B cell (primary cell): ENCODE data around the gene GSG1L. TPM values are rescaled to one million over a fixed set of nuclear protein-coding genes. Genes with fewer than 3 reads are reported as not detected.

Experiments used
- ATAC-seq: fragments of 200-7000 bp; cut with Tn5 transposase; one replicate; pipeline ENCODE4 v1.10.0; 2021; ENCODE audit warnings: low read depth, mild to moderate bottlenecking, moderate number of reproducible peaks, moderate library complexity
- CTCF ChIA-PET: fragments of 350-600 bp; sonication (Branson Sonifier 250); formaldehyde crosslinking; loops from one replicate; lab custom pipeline; 2021; ENCODE audit warnings: antibody characterized with exemption, inconsistent platforms; lab: Charles Lee
- POLR2A ChIA-PET: fragments of 350-600 bp; sonication (Branson Sonifier 250); formaldehyde crosslinking; loops from one replicate; lab custom pipeline; 2021; ENCODE audit warnings: antibody characterized with exemption; lab: Charles Lee
- DNase-seq: peaks from one replicate; pipeline ENCODE4 v3.0.0; 2013
- H2AFZ ChIP-seq: 2 replicates; pipeline ENCODE4 v1.6.1; 2012; ENCODE audit warnings: mild to moderate bottlenecking, low read depth, low read length; ENCODE audit not compliant: insufficient read depth, poor library complexity, severe bottlenecking
- H3K27ac ChIP-seq, 2 donors: 1 replicate in 1 of 2; 2 replicates in 1 of 2; pipeline ENCODE4 v1.5.1; 2012 to 2013; ENCODE audit warnings: low read length in 2 of 2, mild to moderate bottlenecking in 2 of 2, moderate library complexity in 1 of 2
- H3K27me3 ChIP-seq, 4 experiments: fragments of 200-600 bp in 1 of 4; sonication (generic) in 1 of 4; replicated peaks in 1 of 4; 1 replicate in 2 of 4; 2 replicates in 2 of 4; pipeline versions ENCODE4 v1.6.1 to v1.7.0; 2013 to 2016; ENCODE audit warnings: low read length in 3 of 4, mild to moderate bottlenecking in 2 of 4, mixed read lengths in 1 of 4, moderate library complexity in 1 of 4; ENCODE audit not compliant: insufficient read depth in 4 of 4, control insufficient read depth in 3 of 4; ENCODE audit errors: control extremely low read depth in 1 of 4
- H3K36me3 ChIP-seq, 2 experiments: replicated peaks in 1 of 2; 1 replicate in 1 of 2; 2 replicates in 1 of 2; pipeline versions ENCODE4 v1.6.1 to v1.7.1; 2013; ENCODE audit warnings: low read length in 1 of 2; ENCODE audit not compliant: insufficient read depth in 2 of 2, control insufficient read depth in 1 of 2; ENCODE audit errors: control extremely low read depth in 1 of 2, extremely low read depth in 1 of 2
- H3K4me1 ChIP-seq, 2 donors: fragments of 200-600 bp in 1 of 2; sonication (generic) in 1 of 2; 1 replicate in 1 of 2; 2 replicates in 1 of 2; pipeline versions ENCODE4 v1.5.1 to v1.6.1; 2013 to 2017; ENCODE audit warnings: low read length in 2 of 2; ENCODE audit not compliant: control insufficient read depth in 2 of 2, insufficient read depth in 2 of 2
- H3K4me2 ChIP-seq: replicated peaks from 2 replicates; pipeline ENCODE3; 2012; ENCODE audit warnings: mild to moderate bottlenecking, low read depth, low read length; ENCODE audit not compliant: poor library complexity, severe bottlenecking
- H3K4me3 ChIP-seq, 5 experiments: fragments of 200-600 bp in 1 of 5; sonication (generic) in 1 of 5; 1 replicate in 3 of 5; 2 replicates in 2 of 5; pipeline versions ENCODE4 v1.5.1 to v1.7.0; 2011 to 2016; ENCODE audit warnings: low read length in 4 of 5, mild to moderate bottlenecking in 4 of 5, low read depth in 2 of 5, control low read depth in 1 of 5, moderate library complexity in 1 of 5; ENCODE audit not compliant: insufficient read depth in 1 of 5; ENCODE audit errors: control extremely low read depth in 1 of 5, extremely low read depth in 1 of 5
- H3K79me2 ChIP-seq: fragments of 200-600 bp; sonication (generic); one replicate; pipeline ENCODE4 v1.6.0; 2016; ENCODE audit warnings: low read length; ENCODE audit not compliant: control insufficient read depth, insufficient read depth
- H3K9ac ChIP-seq: fragments of 200-600 bp; sonication (generic); 2 replicates; pipeline ENCODE4 v1.6.1; 2017; ENCODE audit warnings: mild to moderate bottlenecking, low read length, moderate library complexity
- H3K9me3 ChIP-seq, 3 donors: one replicate each; pipeline versions ENCODE4 v1.6.1 to v1.7.1; 2013; ENCODE audit warnings: low read length in 2 of 3; ENCODE audit not compliant: control insufficient read depth in 2 of 3, insufficient read depth in 1 of 3; ENCODE audit errors: control extremely low read depth in 1 of 3
- H4K20me1 ChIP-seq: 2 replicates; pipeline ENCODE4 v1.6.0; 2012; ENCODE audit warnings: mild to moderate bottlenecking, low read length; ENCODE audit not compliant: insufficient read depth, control insufficient read depth, poor library complexity, severe bottlenecking
- H3K27ac Mint-ChIP-seq: one replicate; pipeline ENCODE4 v1.8.0; 2021; ENCODE audit warnings: mixed read lengths
- H3K27me3 Mint-ChIP-seq: one replicate; pipeline ENCODE4 v1.8.0; 2021; ENCODE audit warnings: mixed read lengths
- H3K4me1 Mint-ChIP-seq: one replicate; pipeline ENCODE4 v1.8.0; 2021; ENCODE audit warnings: mixed read lengths
- H3K4me3 Mint-ChIP-seq: one replicate; pipeline ENCODE4 v1.8.0; 2021; ENCODE audit warnings: mixed read lengths
- H3K9me3 Mint-ChIP-seq: one replicate; pipeline ENCODE4 v1.8.0; 2022; ENCODE audit warnings: mixed read lengths; ENCODE audit not compliant: insufficient read depth
- EZH2 ChIP-seq: IDR thresholded peaks from 2 replicates; pipeline ENCODE4 v1.6.1; 2012; ENCODE audit warnings: borderline replicate concordance, low read depth, mild to moderate bottlenecking, moderate library complexity, low read length; ENCODE audit not compliant: insufficient read depth, poor library complexity, severe bottlenecking
- WGBS: methylation state at CpG from one replicate; pipeline ENCODE4 v1.1.5; 2013; ENCODE audit warnings: missing lambda C conversion rate; ENCODE audit not compliant: insufficient coverage; 5-methylcytosine and 5-hydroxymethylcytosine counted together
- intact Hi-C: fragments of 100-400 bp; cut with micrococcal nuclease; formaldehyde crosslinking; loops from one replicate; pipeline ENCODE4 v1.10.0; 2022
- polyA plus RNA-seq: library from polyadenylated mRNA; depleted of rRNA; stranded (reverse); fragments of >200 nt; gene quantifications from 2 replicates; pipeline ENCODE4 v1.2.3, GENCODE V29; 2012
- total RNA-seq, 2 donors: library from RNA; stranded (reverse); fragments of 120-200 nt in 1 of 2; gene quantifications; 1 replicate in 1 of 2; 2 replicates in 1 of 2; pipeline versions ENCODE4 v1.2.3 to v1.2.4, GENCODE V29; 2013 to 2022
- TF ChIP-seq, protein P1 (sequence below): fragments of 200-600 bp; IDR thresholded peaks from one replicate; pipeline ENCODE4 v1.8.0; 2022; ENCODE audit warnings: antibody characterized with exemption, mild to moderate bottlenecking

The GSG1L gene
- total and polyA plus RNA-seq, 2 donors (not counting 1 experiment from before 2014, with no cell fraction given): 0.01 TPM; not detected in 1

- no peak overlapping the region for H2AFZ ChIP-seq
- no peaks in the 10 kb centered on the region for H3K79me2 ChIP-seq
- ATAC-seq: no peak
- H3K4me1 ChIP-seq: no peaks in the 10 kb centered on the region
- intact Hi-C loops: no loop called here
- no peak overlapping the region for H3K4me3 ChIP-seq
- no peak overlapping the region for H3K4me2 ChIP-seq
- no peaks in the 10 kb centered on the region for H3K4me1 Mint-ChIP-seq
- H4K20me1 ChIP-seq: no peaks in the 10 kb centered on the region
- no peak for TF ChIP-seq EZH2
- TF ChIP-seq, protein P1, sequence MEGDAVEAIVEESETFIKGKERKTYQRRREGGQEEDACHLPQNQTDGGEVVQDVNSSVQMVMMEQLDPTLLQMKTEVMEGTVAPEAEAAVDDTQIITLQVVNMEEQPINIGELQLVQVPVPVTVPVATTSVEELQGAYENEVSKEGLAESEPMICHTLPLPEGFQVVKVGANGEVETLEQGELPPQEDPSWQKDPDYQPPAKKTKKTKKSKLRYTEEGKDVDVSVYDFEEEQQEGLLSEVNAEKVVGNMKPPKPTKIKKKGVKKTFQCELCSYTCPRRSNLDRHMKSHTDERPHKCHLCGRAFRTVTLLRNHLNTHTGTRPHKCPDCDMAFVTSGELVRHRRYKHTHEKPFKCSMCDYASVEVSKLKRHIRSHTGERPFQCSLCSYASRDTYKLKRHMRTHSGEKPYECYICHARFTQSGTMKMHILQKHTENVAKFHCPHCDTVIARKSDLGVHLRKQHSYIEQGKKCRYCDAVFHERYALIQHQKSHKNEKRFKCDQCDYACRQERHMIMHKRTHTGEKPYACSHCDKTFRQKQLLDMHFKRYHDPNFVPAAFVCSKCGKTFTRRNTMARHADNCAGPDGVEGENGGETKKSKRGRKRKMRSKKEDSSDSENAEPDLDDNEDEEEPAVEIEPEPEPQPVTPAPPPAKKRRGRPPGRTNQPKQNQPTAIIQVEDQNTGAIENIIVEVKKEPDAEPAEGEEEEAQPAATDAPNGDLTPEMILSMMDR: no peak
- POLR2A ChIA-PET: no interaction called here
- H3K27me3 ChIP-seq: no peaks in the 10 kb centered on the region
- no peak overlapping the region for H3K4me3 Mint-ChIP-seq
- no peak overlapping the region for H3K9ac ChIP-seq
- no peak for DNase-seq
- no peaks in the 10 kb centered on the region for H3K36me3 ChIP-seq
- peaks cover 20% of the 10 kb centered on the region for H3K27me3 Mint-ChIP-seq
- CTCF ChIA-PET: interaction anchor here (0.7 to 1.7 kb wide), 4 partner anchors 14 to 234 kb away, joined by 3 to 6 read pairs (median 3); no protein-coding TSS in a partner anchor
- H3K27ac ChIP-seq: no peak overlapping the region
- H3K9me3 ChIP-seq: peaks cover 0 to 7% (median 0%) of the 10 kb centered on the region in 3 donors
- no peak overlapping the region for H3K27ac Mint-ChIP-seq
- 20% methylated on average over 1 of the region's 4 CpGs for WGBS
- peaks cover 2% of the 10 kb centered on the region for H3K9me3 Mint-ChIP-seq
Measured at GRCh38 chr16:28072087-28072486, 8.6 kb upstream of the GSG1L start.

DNA sequence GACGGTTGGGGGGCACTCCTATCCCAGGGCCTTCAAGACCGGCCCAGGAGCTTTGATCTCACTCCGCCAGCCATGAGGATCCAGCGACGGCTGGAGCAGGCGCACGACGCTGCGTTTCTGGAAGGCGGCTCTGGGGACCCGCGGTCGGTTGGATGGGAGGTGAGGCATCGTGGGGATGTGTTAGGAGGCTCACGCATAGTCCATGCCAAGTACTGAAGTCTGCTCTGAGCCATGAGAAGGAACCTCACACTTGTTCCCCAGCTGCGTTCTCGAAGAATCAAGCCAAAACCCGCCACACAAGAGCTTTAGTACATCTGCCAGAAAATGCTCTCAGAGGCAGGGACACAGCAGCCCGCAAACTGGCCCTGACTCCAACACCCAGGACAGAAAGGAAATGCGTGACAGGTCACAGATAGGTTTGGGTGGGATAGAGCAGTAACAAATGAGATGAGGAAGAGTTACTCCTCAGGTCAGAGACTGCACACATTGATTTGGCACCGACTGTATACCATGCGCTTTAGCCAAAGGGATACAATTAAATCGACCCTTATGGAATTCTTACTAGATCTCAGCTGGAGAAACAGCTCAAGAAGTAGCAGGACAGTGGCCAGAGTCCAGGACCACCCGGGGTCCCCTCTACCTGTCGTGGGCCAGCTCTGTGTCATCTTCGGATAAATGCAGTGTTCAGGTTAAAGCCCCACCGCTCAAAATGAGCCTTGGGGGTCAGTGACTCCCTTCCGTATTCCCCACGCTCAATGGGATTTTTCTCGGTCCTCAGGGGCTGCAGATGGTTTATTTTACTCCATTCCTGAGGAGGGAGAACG lies 6.7 kb upstream of the GSG1L start:
- H2AFZ ChIP-seq: no peak overlapping the region
- Mint-ChIP-seq H3K27me3 (peaks cover 24% of the 10 kb centered on the region), H3K27ac (no peak overlapping the region), H3K9me3 (peaks cover 2% of the 10 kb centered on the region), H3K4me1 (no peaks in the 10 kb centered on the region), H3K4me3 (no peak overlapping the region)
- H3K79me2 ChIP-seq: no peaks in the 10 kb centered on the region
- H3K9ac ChIP-seq: no peak overlapping the region
- ChIA-PET CTCF (interaction anchor here (0.9 to 3.3 kb wide), 8 partner anchors 9 to 207 kb away, joined by 3 to 15 read pairs (median 5); no protein-coding TSS in a partner anchor), POLR2A (no interaction called here)
- H3K9me3 ChIP-seq: peaks cover 0 to 4% (median 0%) of the 10 kb centered on the region in 3 donors
- H3K4me1 ChIP-seq: no peaks in the 10 kb centered on the region
- TF ChIP-seq EZH2: no peak
- TF ChIP-seq, protein P1: no peak
- ATAC-seq (no peak), DNase-seq (no peak)
- 81% methylated on average over 29 of the region's 31 CpGs for WGBS
- H3K27me3 ChIP-seq: no peaks in the 10 kb centered on the region
- H4K20me1 ChIP-seq: no peaks in the 10 kb centered on the region
- no peak overlapping the region for H3K27ac ChIP-seq
- intact Hi-C loops: no loop called here
- no peak overlapping the region for H3K4me3 ChIP-seq
- H3K4me2 ChIP-seq: no peak overlapping the region
- no peaks in the 10 kb centered on the region for H3K36me3 ChIP-seq
